Activated CD8-positive, alpha-beta memory T cell treated with anti-CD3 and anti-CD28 coated beads for 24 hours (primary cell): ENCODE data around the gene IGFL3.
A peak's percentile ranks its signal among the peaks of the same experiment; 100 is the strongest.
"Not testable (repeated sequence)": the region's sequence is repeated elsewhere in the genome, so short reads cannot be mapped to it uniquely, and the experiment has no call there.

ENCODE experiments used
- DNase-seq: peaks from one replicate; pipeline ENCODE4 v3.0.0-alpha.2; 2020

Gene IGFL3

DNA sequence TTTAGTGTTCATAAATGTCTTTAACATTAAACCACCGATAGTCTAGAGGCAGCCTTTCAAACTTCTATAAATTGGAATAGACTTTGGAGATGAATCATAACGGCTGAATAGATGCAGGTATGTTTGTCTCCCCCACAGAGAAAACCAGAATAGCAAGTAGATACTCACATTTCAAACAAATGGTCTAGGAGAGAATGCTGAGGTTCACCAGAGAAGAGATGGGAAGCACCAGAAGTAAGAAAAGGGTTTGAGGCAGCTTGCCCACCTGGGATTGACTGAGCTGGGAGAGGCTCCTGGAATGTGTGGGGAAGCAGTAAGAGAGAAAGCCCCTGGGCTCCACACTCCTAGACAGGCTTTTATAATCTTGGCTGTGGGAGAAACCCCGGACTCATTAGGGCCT is 6.4 kb downstream of the IGFL3 start:
- no peak for DNase-seq

DNA sequence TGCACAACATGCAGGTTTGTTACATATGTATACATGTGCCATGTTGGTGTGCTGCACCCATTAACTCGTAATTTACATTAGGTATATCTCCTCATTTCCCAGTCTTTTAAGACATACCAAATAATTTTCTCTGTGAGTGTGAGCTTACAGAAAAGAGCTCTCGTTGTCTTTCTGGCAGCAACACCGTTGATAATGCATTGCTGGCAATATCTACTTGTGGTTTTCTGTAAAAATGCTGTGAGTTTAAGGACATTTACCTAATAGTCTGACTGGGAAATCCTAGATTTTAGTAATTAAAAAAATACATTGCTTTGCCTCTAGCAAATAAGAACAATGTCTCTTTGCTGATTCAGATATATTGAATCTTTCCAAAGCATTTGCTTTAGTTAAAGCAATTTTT is 8.4 kb downstream of the IGFL3 start:
- no peak for DNase-seq

DNA sequence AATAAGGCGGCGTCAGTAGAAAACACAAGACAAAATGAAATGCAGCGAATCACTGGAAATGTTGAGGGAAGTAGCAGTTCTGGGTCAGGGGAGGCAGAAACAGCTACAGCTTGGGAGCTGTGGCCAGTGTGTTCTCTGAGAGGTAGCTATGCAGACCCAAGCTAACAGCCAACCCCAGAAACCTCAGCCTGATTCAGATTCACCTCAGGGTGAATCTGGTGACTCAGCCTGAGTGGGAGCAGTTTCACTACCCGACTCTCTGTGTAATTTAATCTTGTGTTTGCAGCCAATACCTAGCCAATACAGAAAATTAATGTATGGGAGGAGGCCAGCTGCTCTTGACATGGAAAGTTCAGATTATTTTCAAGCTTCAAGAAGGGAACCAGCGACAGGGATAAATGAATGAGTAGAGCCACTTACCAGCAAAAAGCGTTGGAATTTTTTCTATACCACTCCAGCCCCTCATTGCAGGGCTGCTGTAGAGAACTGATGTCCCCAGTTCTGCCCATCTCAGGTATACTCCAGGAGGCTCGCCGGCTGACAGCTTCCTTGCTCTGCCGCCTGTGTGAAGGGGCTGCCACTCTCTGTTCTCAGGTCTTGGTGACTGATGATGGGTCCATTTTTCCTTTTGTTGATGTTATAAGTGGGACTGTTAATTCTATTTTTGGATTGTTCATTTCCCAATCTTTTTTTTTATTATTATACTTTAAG is 8.9 kb downstream of the IGFL3 start:
- peak; percentile 67 for DNase-seq

DNA sequence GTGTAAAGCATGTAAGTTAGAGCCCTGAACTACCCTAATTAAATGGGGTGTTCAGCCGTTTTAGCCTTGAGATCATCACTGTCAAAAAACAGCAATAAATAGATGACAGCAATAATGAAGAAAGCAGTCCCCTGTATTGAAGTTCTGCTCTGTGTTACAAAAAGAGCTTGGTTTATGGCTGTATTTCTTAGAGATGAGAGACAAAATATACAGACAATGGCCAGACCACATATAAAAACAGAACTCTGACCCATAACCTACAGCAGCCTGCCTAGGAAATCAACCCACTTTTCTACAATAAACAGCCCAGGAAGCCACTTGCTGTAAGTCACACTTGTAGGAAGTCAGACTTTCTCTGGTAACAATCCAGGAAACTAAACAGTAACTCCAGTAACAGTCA is 10.8 kb downstream of the IGFL3 start:
- no peak for DNase-seq

DNA sequence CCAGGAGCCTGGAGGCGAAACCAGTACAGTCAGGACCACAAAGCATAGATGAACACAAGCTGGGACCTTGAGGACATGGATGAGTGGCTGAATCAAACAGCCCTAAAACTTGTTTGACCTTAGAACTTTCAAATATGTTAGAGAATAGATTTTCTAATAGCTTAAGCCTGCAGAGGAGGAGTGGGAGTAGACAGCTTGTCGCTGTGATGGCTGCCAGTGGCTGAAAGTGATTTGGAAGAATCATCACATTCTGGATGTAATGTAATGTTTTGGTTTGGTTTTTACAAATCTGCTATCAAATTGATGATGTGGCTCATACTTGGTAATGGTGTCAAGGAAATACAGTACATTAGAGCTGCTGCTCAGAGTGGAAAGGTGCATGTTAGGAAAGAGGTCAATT is 12.0 kb downstream of the IGFL3 start:
- DNase-seq = no peak

DNA sequence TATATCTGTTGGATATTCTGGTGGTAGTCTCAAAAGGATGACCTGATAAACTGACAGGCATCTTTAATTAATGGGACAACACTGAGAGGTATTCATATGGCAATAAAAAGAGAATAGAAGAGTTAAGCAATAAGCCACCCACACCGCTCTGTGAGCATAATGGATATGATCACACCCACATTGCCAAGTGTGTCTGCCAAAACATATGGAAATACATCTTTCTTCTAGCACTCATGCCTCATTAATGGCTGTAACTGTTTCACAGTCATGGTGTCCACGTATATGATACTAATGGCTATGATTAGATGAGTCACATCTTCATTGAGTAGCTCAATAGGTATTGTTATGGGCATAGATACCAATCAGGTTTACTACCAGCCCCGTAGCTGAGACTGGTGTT is 13.1 kb downstream of the IGFL3 start:
- DNase-seq = no peak

DNA sequence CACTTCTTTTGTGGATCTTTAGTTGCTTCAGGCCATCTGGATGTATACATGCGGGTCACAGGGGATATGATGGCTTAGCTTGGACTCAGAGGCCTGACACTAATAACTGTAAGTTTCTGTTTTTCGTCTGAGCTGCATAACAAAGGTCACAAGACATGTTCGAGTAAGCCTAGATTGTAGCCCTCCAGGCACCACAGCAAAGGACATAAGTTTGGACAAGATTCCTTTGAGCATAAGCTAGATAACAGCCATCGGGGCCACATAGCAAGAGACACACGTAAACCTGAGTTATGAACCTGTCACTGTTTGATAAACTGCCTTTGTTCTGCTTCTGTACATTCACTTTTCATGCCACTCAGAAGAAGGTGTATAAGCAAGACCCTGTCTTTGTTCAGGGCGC is 14.6 kb downstream of the IGFL3 start:
- DNase-seq = no peak

DNA sequence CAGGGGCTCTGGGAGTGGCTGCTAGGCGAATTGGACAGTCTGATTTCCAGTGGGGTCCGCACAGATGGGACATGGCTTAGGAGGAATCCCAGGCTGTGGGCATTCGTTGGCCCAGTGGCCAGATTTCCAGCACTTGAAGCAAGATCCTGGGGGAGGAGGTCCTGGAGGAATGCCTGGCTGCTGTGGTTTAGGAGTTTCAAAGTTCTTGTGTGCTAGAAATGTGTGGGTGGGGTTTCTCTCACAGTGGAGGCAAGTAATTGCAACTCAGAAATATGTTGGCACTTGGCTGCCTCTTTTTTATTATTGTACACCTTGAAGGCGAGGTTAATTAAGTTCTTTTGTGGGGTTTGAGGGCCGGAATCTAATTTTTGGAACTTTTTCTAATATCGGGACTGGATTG is 17.1 kb downstream of the IGFL3 start:
- no peak for DNase-seq

DNA sequence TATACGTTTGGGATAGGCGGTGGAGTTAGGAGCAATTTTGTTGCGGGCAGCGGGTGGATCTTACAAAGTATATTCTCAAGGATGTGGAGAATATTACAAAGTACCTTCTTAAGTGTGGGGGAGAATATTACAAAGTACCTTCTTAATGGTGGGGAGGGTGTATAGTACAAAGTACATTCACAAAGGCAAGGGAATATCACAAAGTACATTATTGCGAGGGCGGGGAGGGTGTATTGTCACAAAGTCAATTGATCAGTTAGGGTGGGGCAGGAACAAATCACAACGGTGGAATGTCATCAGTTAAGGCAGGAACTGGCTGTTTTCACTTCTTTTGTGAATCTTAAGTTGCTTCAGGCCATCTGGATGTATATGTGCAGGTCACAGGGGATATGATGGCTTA is 22.2 kb downstream of the IGFL3 start:
- not testable (repeated sequence) for DNase-seq

DNA sequence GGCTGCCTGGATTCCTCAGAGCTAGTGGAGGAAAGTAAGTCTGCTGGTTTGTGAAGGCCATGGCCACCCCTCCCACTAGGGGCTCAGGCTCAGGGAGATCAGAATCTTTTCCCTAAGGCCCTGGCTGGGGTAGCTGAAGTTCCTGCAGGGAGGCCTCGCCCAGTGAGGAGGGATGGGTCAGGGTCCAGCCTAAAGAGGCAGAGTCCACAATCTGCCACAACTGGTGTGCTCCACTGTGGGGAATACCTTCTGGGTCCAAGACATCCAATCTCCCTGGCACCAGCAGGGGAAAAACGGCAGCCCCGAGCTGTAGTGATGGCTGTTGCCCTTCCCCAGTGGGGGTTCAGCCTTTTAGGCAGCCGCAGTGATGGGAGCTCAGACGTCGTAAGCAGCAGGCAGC is 23.2 kb downstream of the IGFL3 start:
- DNase-seq = no peak

DNA sequence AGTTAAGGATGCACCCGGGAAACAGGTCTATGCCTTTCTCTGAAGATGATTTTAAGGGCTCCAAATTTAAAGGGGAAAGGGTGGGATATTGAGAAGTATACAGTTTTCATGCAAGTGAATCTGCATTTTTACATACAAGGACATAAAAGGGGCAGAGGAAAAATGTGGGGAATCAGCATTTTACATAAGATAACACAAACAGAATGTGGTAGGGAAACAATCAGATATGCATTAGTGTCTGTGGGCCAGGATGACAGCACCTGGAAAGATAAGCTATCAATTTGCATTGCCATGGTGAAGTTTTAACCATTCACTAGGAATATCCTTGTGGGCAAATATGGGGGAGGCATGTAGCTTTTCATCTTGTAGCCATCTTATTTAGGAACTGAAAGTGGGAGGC is 24.1 kb downstream of the IGFL3 start:
- DNase-seq = no peak

DNA sequence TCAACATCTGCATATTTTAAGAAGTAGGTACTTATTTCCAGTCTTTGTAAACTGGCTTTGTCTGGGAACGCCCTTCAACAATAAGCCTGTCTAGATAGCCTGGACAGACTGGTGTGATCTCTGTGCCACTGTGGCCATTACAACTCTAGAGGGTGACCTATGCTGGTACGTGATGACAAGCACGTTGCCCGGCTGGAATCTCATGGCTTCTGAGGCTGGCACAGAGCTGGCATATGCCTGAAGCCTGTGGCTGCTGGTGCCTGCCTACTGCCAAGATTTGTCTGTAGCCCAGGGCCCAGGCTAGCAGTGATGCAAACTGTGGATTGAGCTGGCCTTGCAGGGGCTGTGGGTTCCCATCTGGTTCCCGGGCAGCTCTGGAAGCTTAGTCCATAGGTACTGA is 34.0 kb downstream of the IGFL3 start:
- DNase-seq = no peak

DNA sequence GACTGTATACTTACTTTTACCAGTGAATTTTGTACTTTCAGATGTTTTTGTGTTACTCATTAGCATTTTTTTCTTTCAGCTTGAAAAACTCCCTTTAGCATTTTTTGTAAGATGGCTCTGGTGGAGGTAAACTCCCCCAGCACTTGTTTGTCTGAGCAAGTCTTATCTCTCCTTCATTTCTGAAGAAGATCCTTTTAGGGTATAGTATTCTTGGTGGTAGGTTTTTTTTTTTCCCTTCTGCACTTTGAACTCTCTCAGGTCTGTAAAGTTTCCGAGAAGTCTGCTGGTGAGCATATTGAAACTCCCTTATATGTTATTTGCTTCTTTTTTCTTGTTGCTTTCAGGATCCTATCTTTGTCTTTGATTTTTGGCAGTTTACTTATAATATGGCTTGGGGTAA is 35.1 kb downstream of the IGFL3 start:
- DNase-seq = no peak

DNA sequence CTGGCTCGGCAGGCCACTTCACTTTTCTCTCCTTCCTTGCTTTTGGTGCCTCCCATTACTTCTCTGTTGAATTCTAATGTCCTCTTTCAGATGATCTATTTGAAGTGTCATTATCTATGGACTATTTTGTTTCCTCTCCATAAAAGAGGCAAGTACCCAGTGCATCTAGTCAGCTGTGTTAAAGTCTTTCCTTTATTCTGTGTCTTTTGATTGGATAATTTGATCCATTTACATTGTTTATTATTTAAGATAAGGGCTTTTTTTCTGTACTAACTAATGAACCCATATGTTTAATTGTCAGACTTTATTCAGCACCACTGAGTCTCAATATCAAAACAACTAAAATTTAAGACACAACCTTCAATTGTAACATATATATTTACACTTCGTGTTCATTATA is 36.4 kb downstream of the IGFL3 start:
- no peak for DNase-seq

DNA sequence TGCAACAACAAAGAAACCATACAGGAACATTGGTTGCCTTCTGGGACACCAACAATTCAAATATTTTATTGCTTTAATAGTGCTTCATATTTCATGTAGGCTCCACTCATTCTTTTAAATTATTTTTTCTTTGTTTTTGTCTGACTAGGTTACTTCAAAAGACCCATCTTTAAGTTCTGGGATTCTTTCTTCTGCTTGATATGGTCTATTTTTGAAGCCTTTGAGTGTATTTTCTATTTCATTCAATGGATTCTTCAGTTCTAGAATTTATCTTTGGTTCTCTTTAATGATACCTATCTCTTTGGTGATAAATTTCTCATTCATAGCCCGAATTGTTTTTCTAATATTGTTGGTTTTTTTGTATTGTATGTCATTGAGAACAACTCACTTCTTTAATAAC is 38.6 kb downstream of the IGFL3 start:
- no peak for DNase-seq

DNA sequence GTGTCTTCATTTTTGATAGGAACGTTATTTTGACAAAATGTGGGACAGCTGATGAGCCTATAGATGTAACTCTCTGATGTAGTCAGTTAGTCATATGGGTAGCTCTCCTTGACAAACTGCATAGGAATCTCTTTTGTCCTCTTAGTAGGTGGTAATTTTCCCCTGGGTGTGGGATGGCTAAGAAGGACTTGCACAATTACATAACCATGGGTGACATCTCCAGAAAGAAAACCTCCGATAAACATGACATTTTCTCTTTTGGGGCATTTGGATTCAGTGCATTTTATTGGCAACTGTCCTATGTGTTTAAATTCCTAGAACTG is 41.8 kb downstream of the IGFL3 start:
- DNase-seq = no peak

DNA sequence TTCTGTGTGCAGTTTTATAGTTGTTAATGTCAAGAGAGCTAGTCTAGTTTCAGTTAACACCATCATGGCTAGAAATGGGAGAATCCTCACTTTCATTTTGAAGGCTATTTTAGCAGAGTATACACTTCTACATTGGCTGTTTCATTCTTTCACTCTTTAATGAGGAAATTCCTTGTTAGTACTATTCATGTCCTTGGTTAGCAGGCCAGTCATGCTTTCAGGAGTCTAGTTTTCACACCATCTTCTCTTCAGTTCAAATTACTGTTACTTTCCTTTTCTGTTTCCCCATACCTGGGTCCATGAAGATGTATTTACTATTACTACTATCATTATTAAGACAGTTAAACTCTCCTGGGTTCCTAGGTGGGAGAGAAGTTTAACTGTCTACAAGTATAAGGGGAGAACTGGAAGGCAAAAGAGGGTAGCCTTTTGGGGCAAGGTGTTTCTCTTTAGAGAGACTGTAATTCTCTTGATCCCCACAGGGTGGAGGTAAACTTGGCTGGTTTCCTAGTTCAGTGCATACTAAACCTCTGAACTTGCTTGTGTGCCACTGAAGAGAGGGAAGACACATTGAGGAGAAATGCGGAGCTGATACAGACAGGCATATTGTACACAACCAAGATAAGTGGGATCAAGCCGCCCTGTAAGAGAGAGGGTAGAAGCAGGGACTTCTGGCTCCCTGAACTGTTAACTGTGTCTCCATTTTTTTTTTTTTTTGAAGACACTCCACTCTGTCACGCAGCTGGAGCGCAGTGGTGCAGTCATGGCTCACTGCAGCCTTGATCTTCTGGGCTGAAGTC is 42.4 kb downstream of the IGFL3 start:
- DNase-seq = no peak

DNA sequence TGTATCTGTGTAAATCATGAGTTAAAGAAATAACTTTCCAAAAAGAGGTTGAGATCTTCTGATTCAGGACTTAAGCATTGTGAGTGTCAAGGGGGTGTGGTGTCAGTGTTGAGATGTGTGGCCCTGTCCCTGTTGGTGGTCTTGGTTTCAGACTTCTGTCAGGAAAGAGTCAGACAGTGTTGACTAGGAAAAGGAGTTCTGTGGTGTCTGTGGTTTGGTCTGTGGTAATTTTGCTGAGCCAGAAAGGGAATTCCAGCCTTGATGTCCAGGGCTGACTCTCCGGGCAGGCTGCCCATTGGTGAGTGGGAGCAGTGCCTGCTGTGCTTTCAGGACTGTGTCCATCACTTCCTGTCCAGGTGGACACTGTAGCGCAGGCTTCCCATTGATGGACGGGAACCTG is 43.9 kb downstream of the IGFL3 start:
- DNase-seq = no peak

DNA sequence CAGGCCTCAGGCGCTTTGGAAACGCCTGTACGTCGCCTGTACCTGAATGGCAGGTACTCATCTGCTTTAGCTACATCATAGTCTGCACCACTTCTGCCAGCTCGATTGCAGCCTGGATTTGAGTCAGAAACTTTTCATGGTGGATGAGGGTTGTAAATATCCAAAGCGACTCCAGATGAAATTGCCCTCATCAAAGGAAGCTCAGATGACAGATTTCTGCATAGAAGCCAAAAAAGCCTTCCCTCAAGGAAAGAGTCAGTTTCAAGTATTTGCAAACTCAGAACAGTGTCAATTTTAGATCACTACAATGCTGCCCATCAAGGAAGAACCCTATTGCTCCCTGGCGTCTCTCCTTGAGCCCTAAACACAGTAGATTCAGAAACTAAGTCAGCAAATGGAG is 44.9 kb downstream of the IGFL3 start:
- DNase-seq = no peak

DNA sequence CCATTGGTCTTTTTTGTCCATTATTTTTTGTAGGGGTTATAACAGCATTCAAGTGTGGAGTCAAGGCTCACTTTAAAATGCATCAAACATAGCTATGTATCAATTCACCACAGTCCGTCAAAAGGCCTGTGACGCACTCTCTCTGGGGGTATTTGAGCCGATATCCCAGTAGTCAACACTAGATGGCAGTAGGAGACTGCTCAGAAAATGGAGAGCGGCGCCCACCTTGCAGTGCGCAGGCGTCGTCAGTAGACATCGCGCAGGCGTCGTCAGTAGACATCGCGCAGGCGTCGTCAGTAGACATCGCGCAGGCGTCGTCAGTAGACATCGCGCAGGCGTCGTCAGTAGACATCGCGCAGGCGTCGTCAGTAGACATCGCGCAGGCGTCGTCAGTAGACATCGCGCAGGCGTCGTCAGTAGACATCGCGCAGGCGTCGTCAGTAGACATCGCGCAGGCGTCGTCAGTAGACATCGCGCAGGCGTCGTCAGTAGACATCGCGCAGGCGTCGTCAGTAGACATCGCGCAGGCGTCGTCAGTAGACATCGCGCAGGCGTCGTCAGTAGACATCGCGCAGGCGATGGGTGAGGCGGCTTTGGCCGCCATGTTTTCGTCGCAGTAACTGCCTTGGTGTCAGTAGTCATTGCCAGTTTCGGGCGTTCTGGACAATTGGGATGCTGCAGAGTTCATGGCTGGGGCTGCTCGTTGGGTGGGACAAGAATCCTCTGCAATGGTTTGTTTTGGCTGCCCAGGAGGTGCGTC is 45.7 kb downstream of the IGFL3 start:
- DNase-seq = not testable (repeated sequence)

DNA sequence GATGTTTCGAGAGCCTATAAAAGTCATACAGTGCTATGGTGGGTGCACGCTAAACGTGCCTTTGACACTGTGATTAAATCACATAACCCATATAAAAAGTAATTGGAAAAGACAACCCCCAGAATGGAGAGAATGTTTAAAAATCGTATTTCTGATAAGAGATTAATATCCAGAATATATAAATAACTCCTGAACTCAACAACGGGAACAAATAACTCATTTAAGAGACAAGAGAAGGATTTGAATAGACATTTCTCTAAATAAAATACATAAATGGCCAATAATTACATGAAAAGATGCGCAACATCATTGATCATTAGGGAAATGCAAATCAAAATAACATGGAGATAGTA is 46.7 kb downstream of the IGFL3 start:
- no peak for DNase-seq

DNA sequence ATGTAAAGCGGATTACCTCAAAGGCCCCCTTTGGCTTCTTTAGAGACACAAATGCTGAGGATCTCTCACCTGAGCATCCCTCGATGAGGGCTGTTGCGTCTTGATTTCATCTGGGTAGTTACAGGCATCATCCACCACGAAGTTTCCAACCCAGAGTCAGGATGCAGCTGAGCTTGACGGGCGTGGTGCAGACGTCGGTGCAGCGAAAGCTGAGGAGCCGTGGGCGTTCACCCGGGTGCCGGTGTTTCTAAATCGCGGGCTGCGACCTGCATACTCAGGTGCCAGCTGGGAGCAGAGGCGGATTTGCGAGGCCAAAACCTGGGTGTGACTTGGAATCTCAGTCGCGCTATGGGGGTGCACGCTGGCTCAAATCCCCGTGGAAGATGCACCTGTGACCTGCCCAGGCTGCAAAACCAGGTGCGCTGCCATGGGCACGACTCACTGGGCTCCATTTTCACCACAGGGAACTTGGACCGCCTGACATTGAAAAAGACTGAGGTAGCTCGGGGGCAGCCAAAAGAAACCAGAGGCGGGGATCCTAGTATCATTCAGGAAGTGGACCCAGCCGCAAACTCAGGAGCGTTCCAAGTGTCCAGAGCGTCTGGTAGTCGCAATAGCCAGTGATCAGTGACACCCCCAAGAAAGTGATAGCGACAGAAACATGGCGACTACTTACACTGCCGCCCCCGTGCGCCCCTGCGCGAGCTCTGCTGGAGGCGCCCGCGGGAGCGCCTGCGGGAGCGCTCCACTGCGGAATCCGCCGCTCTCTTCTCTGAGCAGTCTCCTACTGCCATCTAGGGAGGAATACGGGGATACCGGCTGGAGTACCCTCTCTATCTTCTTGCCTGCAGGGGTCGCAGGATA is 47.3 kb downstream of the IGFL3 start:
- no peak for DNase-seq
